ENCODE measurements around the gene MTMR2. TPM values are rescaled to one million over a fixed set of nuclear protein-coding genes. Genes with fewer than 3 reads are reported as not detected.

Gene MTMR2
- total RNA-seq, 1 experiment from 2014 or later = 29.1 TPM

DNA sequence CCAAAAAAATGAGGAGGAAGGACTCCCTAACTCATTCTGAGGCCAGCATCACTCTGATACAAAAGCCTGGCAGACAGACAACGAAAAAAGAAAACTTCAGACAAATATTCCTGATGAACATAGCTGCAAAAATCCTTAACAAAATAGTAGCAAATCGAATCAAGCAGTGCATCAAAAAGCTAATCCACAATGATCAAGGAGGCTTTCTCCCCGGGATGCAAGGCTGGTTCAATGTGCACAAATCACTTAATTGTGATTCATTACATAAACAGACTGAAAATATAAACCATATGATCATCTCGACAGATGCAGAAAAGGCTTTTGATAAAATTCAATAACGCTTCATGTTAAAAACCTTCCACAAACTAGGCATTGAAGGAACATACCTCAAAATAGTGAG, 16.4 kb downstream of the MTMR2 start:
- POLR2A ChIA-PET = no interaction called here

DNA sequence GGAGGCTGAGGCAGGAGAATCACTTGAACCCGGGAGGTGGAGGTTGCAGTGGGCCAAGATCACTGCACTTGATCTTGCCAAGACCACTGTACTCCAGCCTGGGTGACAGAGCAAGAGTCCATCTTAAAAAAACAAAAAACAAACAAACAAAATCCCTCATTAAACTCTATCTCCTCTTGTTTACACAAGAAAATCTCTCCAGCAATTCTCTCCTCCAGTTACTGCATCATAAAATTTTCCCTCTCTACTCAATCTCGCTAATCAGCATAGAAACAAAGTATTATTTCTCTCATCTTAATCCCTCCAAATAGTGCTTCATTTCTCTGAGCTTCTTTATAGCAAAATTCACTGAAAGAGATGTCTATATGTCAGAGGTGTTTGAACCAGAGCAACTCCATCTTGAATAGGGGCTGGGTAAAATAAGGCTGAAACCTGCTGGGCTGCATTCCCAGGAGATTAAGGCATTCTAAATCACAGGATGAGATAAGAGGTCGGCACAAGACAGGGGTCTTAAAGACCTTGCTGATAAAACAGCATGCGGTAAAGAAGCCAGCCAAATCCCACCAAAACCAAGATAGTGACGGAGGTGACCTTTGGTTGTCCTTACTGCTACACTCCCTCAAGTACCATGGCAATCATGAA, 19.8 kb downstream of the MTMR2 start:
- TF ChIP-seq CEBPB (IDR thresholded peaks at IDR 0.05; ENCODE audit: low read depth) = no peak
- no peak for TF ChIP-seq POLR2A (IDR thresholded peaks at IDR 0.05; ENCODE audit: borderline replicate concordance, extremely low read depth, insufficient read depth, insufficient read length)
- no peak for TF ChIP-seq EZH2 (IDR thresholded peaks at IDR 0.05)
- no peak for TF ChIP-seq SIN3A (IDR thresholded peaks at IDR 0.05; ENCODE audit: low read depth)
- H3K4me2 ChIP-seq (ENCODE audit: low read length) = no peak overlapping the region
- H4K20me1 ChIP-seq (ENCODE audit: insufficient read depth) = no peaks in the 10 kb centered on the region
- no TSS peak for BruUV-seq (replicated peaks)
- no peaks in the 10 kb centered on the region for H3K9me2 ChIP-seq (ENCODE audit: insufficient read depth)
- no peaks in the 10 kb centered on the region for H3K4me1 ChIP-seq (ENCODE audit: control insufficient read depth in 1 of 2, insufficient read depth in 2 of 2, low read length in 2 of 2)
- no peaks in the 10 kb centered on the region for H3K9me3 ChIP-seq (ENCODE audit: control insufficient read depth in 1 of 2, insufficient read depth in 1 of 2, low read depth in 1 of 2, low read length in 2 of 2)
- no peak overlapping the region for H3K27ac ChIP-seq (ENCODE audit: low read depth, low read length)
- H3K4me3 ChIP-seq (replicated peaks in 1 of 2; ENCODE audit: low read depth in 1 of 2, low read length in 2 of 2) = no peak overlapping the region
- H3K79me2 ChIP-seq (ENCODE audit: insufficient read depth, low read length) = peaks cover 50% of the 10 kb centered on the region
- ChIA-PET RAD21 (ENCODE audit: low non-redundant PET in 1 of 2, low total read pairs in 2 of 2, uncharacterized antibody in 2 of 2, unreplicated experiment in 2 of 2) (no interaction called here), CTCF (no interaction called here), POLR2A (no interaction called here)
- H2AFZ ChIP-seq (ENCODE audit: low read depth, low read length, poor library complexity, severe bottlenecking) = no peak overlapping the region
- H3K27me3 ChIP-seq (ENCODE audit: insufficient read depth, low read length) = no peaks in the 10 kb centered on the region
- no peak for ATAC-seq
- no peak overlapping the region for H3K9ac ChIP-seq (ENCODE audit: low read length)
- no peaks in the 10 kb centered on the region for H3K36me3 ChIP-seq (ENCODE audit: control insufficient read depth in 1 of 2, insufficient read depth in 2 of 2, low read length in 2 of 2)
- no peak for DNase-seq (ENCODE audit: low read depth, low spot score)
- intact Hi-C loops (cut with micrococcal nuclease) = no loop called here

More for the DNA sequence above, 16.4 kb downstream of the MTMR2 start:
- no peaks in the 10 kb centered on the region for H3K36me3 ChIP-seq (ENCODE audit: control insufficient read depth in 1 of 2, insufficient read depth in 2 of 2, low read length in 2 of 2)
- H3K4me1 ChIP-seq (ENCODE audit: control insufficient read depth in 1 of 2, insufficient read depth in 2 of 2, low read length in 2 of 2) = no peaks in the 10 kb centered on the region
- H3K9me2 ChIP-seq (ENCODE audit: insufficient read depth) = no peaks in the 10 kb centered on the region
- no peaks in the 10 kb centered on the region for H3K9me3 ChIP-seq (ENCODE audit: control insufficient read depth in 1 of 2, insufficient read depth in 1 of 2, low read depth in 1 of 2, low read length in 2 of 2)
- ATAC-seq (no peak), DNase-seq (ENCODE audit: low read depth, low spot score) (no peak)
- H3K4me2 ChIP-seq (ENCODE audit: low read length) = no peak overlapping the region
- H3K79me2 ChIP-seq (ENCODE audit: insufficient read depth, low read length) = peaks cover 67% of the 10 kb centered on the region
- H2AFZ ChIP-seq (ENCODE audit: low read depth, low read length, poor library complexity, severe bottlenecking) = no peak overlapping the region
- ChIA-PET RAD21 (ENCODE audit: low non-redundant PET in 1 of 2, low total read pairs in 2 of 2, uncharacterized antibody in 2 of 2, unreplicated experiment in 2 of 2) (no interaction called here), CTCF (no interaction called here)
- no peak overlapping the region for H3K27ac ChIP-seq (ENCODE audit: low read depth, low read length)
- H3K4me3 ChIP-seq (replicated peaks in 1 of 2; ENCODE audit: low read depth in 1 of 2, low read length in 2 of 2) = no peak overlapping the region
- no peaks in the 10 kb centered on the region for H3K27me3 ChIP-seq (ENCODE audit: insufficient read depth, low read length)
- no TSS peak for BruUV-seq (replicated peaks)
- H4K20me1 ChIP-seq (ENCODE audit: insufficient read depth) = no peaks in the 10 kb centered on the region
- no peak overlapping the region for H3K9ac ChIP-seq (ENCODE audit: low read length)
- no peak for TF ChIP-seq TCF7L2 (IDR thresholded peaks at IDR 0.05; ENCODE audit: borderline replicate concordance, extremely low read depth, insufficient read depth, insufficient read length)
- no peak for TF ChIP-seq POLR2AphosphoS5 (IDR thresholded peaks at IDR 0.05; ENCODE audit: low read depth, low read length)
- intact Hi-C loops (cut with micrococcal nuclease) = no loop called here
